Kidney (tissue), 14 donors: ENCODE data around the gene DRAM1. TPM values are rescaled to one million over a fixed set of nuclear protein-coding genes. Genes with fewer than 3 reads are reported as not detected.
"Not testable (repeated sequence)": the region's sequence is repeated elsewhere in the genome, so short reads cannot be mapped to it uniquely, and the experiment has no call there.

ENCODE experiments used
- DNase-seq, 5 donors: peaks; one replicate each; pipeline ENCODE4 v3.0.0-alpha.2; 2013 to 2020
- FAIRE-seq: peaks from 2 replicates; lab custom pipeline; 2012; peaks lifted over from hg19 to GRCh38; lab: Jason Lieb, UNC
- H3K27ac ChIP-seq, 2 donors: one replicate each; pipeline ENCODE4 v1.7.0; 2013; ENCODE audit warnings: low read depth in 2 of 2, low read length in 2 of 2, inconsistent platforms in 1 of 2
- H3K27me3 ChIP-seq: one replicate; pipeline ENCODE4 v1.7.1; 2013; ENCODE audit warnings: low read length, inconsistent platforms; ENCODE audit not compliant: control insufficient read depth, insufficient read depth
- H3K36me3 ChIP-seq, 3 donors: one replicate each; pipeline versions ENCODE4 v1.7.0 to v1.7.1; 2013; ENCODE audit warnings: low read length in 3 of 3, control low read depth in 1 of 3, inconsistent platforms in 1 of 3; ENCODE audit not compliant: insufficient read depth in 3 of 3, control insufficient read depth in 2 of 3
- H3K4me1 ChIP-seq, 3 donors: one replicate each; pipeline versions ENCODE4 v1.7.0 to v1.7.1; 2013; ENCODE audit warnings: low read length in 3 of 3, inconsistent platforms in 1 of 3, low read depth in 1 of 3; ENCODE audit not compliant: control insufficient read depth in 2 of 3, insufficient read depth in 2 of 3
- H3K4me3 ChIP-seq, 3 donors: one replicate each; pipeline versions ENCODE4 v1.7.0 to v1.8.1; 2013; ENCODE audit warnings: low read length in 3 of 3, control low read depth in 1 of 3, inconsistent platforms in 1 of 3
- H3K9ac ChIP-seq, 3 donors: one replicate each; pipeline versions ENCODE4 v1.7.0 to v1.7.1; 2013; ENCODE audit warnings: low read length in 3 of 3, control low read depth in 1 of 3, inconsistent platforms in 1 of 3
- H3K9me3 ChIP-seq, 3 donors: one replicate each; pipeline versions ENCODE4 v1.7.0 to v1.7.1; 2013; ENCODE audit warnings: low read length in 3 of 3, control low read depth in 1 of 3, inconsistent platforms in 1 of 3; ENCODE audit not compliant: control insufficient read depth in 2 of 3, insufficient read depth in 1 of 3
- CTCF ChIP-seq: IDR thresholded peaks from 3 replicates; pipeline ENCODE4 v1.5.1; 2012; ENCODE audit warnings: mild to moderate bottlenecking, moderate library complexity, borderline replicate concordance; ENCODE audit not compliant: insufficient read depth; ENCODE audit errors: extremely low read depth
- intact Hi-C: fragments of 100-400 bp; cut with DNase I; formaldehyde crosslinking; loops from one replicate; pipeline ENCODE4 v1.11.1; 2022
- polyA plus RNA-seq: library from polyadenylated mRNA; stranded (reverse); fragments of 350-450 nt; fragmentation: Illumina TruSeq; extraction: RNeasy Lipid Tissue Mini Kit (QIAGEN cat#74804); gene quantifications from one replicate; pipeline ENCODE4 v1.2.3, GENCODE V29; 2014; ENCODE audit warnings: low read depth, low replicate concordance; ENCODE audit not compliant: insufficient read depth
- total RNA-seq: library from RNA; stranded (reverse); fragmentation: NEBNext Ultra II Directional; extraction: Animal tissue kit (Norgen Biotek cat#: 25700); gene quantifications from one replicate; pipeline ENCODE4 v1.2.1, GENCODE V29; 2021
- donor health status: control.
- donor health status: control.
- donor health status: control.
- donor health status: control.
- donor health status: control.
- donor health status: DM: yes; HTN: yes; CAD: no.
- donor health status: Normal renal cell carcinoma (clear cell type).

The DRAM1 gene
- total and polyA plus RNA-seq, 2 donors from 2014 or later: 19.0 to 35.8 TPM

DNA sequence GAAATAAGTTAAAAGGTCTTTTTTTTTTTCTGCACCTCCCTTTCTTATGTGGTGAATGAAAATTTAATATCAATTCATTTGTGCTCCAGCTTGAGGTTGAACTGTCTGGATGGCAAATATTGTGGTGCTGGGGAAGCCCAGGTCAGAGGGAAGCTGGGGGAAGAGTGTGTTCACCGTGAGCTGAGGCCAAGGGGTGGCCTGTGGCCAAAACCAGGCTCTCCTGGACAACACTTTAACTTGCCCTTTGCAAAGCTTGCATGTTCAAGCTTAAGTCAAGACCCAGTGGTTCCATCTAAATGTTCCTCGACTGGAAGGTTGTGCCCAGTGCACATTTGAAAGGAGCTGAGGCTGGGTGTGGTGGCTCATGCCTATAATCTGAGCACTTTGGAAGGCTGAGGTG, 28.8 kb downstream of the DRAM1 start:
- H3K36me3 ChIP-seq: peaks cover 0 to 8% (median 5%) of the 10 kb centered on the region in 3 donors

GRCh38 chr12:101908395-101908794, 31.0 kb downstream of the DRAM1 start:
- DNase-seq (no peak), FAIRE-seq (no peak)
- H3K9ac ChIP-seq: no peak overlapping the region
- H3K4me1 ChIP-seq: no peaks in the 10 kb centered on the region
- no peak overlapping the region for H3K27ac ChIP-seq
- H3K4me3 ChIP-seq: no peak overlapping the region
- intact Hi-C loops: no loop called here
- peaks cover 0 to 5% (median 5%) of the 10 kb centered on the region in 3 donors for H3K36me3 ChIP-seq
- H3K27me3 ChIP-seq: no peaks in the 10 kb centered on the region
- no peak for TF ChIP-seq CTCF
- no peaks in the 10 kb centered on the region for H3K9me3 ChIP-seq

More for the DNA sequence above, 28.8 kb downstream of the DRAM1 start:
- Histone ChIP-seq H3K27me3 (no peaks in the 10 kb centered on the region), H3K27ac (no peak overlapping the region), H3K9ac (no peak overlapping the region), H3K4me3 (no peak overlapping the region), H3K4me1 (no peaks in the 10 kb centered on the region), H3K9me3 (no peaks in the 10 kb centered on the region)
- intact Hi-C loops: no loop called here
- DNase-seq: no peak
- no peak for TF ChIP-seq CTCF
- FAIRE-seq: no peak

DNA sequence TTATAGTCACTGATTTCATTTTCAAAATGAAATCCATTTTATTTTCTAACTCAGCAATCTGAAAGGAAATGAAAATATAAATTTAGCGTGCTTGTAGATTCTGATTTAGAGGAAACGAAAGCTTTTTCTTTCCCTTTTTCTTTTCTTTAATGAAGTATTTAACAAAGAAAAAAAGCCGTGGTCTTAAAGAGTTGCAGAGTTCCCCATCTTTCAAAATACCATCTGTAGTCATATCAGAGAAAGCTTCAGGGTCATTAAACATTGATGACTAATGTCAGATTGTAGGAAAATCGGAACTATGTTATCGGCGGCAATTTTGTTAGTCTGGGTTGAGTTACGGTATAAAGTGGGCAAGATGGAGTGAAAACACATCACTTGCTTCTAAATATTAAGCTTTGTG, 32.3 kb downstream of the DRAM1 start:
- no peak for DNase-seq
- no peaks in the 10 kb centered on the region for H3K9me3 ChIP-seq
- no peak overlapping the region for H3K9ac ChIP-seq
- peaks cover 0 to 6% (median 5%) of the 10 kb centered on the region in 3 donors for H3K36me3 ChIP-seq
- no peak for FAIRE-seq
- no peaks in the 10 kb centered on the region for H3K4me1 ChIP-seq
- no peaks in the 10 kb centered on the region for H3K27me3 ChIP-seq
- intact Hi-C loops: no loop called here
- H3K27ac ChIP-seq: no peak overlapping the region
- no peak for TF ChIP-seq CTCF
- H3K4me3 ChIP-seq: no peak overlapping the region

DNA sequence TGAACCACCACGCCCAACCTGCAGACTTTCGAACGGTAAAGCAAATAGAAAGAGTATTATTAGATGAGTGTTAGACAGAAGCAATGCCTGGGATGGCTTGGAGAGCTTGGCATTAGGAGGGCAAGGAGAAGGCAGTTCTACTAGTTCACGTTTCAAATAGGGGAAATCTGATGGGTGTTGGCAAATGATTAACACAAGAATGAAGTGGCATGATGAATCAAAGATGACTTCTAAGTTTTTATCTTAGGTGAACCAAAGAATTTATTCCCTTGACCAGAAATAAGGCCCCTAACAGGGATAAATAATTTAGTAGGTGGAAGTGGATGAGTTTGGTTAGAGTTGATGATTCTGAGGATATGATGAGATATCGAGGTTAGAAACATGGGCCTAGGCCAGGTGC, 38.5 kb downstream of the DRAM1 start:
- Histone ChIP-seq H3K4me3 (no peak overlapping the region), H3K27ac (no peak overlapping the region), H3K4me1 (no peaks in the 10 kb centered on the region), H3K9ac (no peak overlapping the region), H3K9me3 (no peaks in the 10 kb centered on the region), H3K27me3 (no peaks in the 10 kb centered on the region), H3K36me3 (peaks cover 0 to 2% (median 0%) of the 10 kb centered on the region in 3 donors)
- intact Hi-C loops: no loop called here
- FAIRE-seq (no peak), DNase-seq (no peak)
- TF ChIP-seq CTCF: no peak

DNA sequence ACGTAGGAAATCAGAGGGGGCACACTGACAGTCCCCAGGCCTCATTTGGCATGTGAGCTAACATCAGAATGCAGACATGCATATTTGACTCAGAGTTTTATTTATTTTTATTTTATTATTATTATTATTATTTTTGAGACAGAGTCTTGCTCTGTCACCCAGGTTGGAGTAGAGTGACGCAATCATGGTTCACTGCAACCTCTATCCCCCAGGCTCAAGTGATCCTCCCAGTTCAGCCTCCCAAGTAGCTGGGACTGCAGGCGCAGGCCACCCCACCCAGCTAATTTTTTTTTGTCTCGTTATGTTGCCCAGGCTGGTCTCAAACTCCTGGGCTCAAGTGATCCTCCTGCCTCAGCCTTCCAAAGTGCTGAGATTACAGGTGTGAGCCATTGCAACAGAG, 41.4 kb downstream of the DRAM1 start:
- FAIRE-seq, H3K27ac ChIP-seq, intact Hi-C loops, H3K4me1 ChIP-seq, H3K4me3 ChIP-seq, H3K9me3 ChIP-seq, H3K27me3 ChIP-seq, H3K9ac ChIP-seq, DNase-seq: not testable (repeated sequence)
- H3K36me3 ChIP-seq: peaks cover 0 to 10% (median 4%) of the 10 kb centered on the region in 3 donors
